Central memory CD8-positive, alpha-beta T cell (primary cell): ENCODE results near the gene COX7A2L.
"Not testable (repeated sequence)": the region's sequence is repeated elsewhere in the genome, so short reads cannot be mapped to it uniquely, and the experiment has no call there.

Experiments
- ATAC-seq: fragments of 150-1000 bp; cut with Tn5 transposase; replicated peaks from 2 replicates; pipeline ENCODE4 v1.10.0; 2022; ENCODE audit warnings: mild to moderate bottlenecking, moderate FRiP score, moderate number of reproducible peaks; ENCODE audit not compliant: poor library complexity, severe bottlenecking; ENCODE audit errors: extremely low read depth
- DNase-seq, 2 donors: peaks; one replicate each; pipeline ENCODE4 v3.0.0; 2021; ENCODE audit warnings: low spot score in 2 of 2
- H3K27ac Mint-ChIP-seq: one replicate; pipeline ENCODE4 v1.8.0; 2022; ENCODE audit warnings: low read depth, mild to moderate bottlenecking, moderate library complexity, mixed read lengths
- H3K27me3 Mint-ChIP-seq: one replicate; pipeline ENCODE4 v1.8.0; 2022; ENCODE audit warnings: mixed read lengths
- H3K36me3 Mint-ChIP-seq: one replicate; pipeline ENCODE4 v1.8.0; 2022; ENCODE audit warnings: mild to moderate bottlenecking, moderate library complexity, mixed read lengths; ENCODE audit not compliant: insufficient read depth
- H3K4me1 Mint-ChIP-seq: one replicate; pipeline ENCODE4 v1.8.0; 2022; ENCODE audit warnings: mixed read lengths
- H3K4me3 Mint-ChIP-seq: one replicate; pipeline ENCODE4 v1.8.0; 2022; ENCODE audit warnings: mild to moderate bottlenecking, moderate library complexity, mixed read lengths
- H3K9me3 Mint-ChIP-seq: one replicate; pipeline ENCODE4 v1.8.0; 2022; ENCODE audit warnings: mixed read lengths

COX7A2L gene

DNA sequence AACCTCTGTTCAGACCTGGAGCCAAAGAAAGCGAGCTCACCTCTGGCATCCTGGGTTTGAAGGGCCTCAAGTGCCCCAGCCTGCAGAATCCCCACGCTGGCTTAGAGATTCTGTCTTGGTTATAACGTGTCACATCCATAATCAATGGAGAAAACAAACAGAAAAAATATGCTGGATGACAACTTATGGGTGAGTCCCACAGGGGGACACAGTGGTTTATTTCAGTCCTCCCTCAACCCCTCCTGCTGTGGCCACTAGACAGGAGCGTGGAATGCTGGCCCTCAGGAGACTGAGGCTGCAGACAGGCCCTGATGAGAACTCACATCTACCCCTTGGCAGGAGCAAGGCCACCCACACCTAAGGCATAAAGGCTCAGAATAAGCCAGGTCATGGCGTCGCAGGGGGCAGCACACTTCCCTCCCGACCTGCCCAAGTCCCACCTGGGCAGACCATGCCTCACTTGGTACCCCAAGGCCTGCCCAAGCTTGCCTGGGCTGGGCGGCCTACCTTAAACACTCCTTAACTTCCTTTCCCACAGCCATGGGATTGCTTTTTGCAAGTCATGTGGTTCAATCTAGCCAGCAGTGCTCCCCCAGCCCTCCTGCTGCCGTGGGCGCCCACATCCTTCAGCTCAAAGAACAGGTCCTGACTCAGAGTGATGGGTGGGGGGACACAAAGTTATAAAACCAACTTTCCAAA, 19.9 kb downstream of the COX7A2L start:
- DNase-seq (no peak), ATAC-seq (no peak)
- Mint-ChIP-seq H3K36me3 (peaks cover 46% of the 10 kb centered on the region), H3K9me3 (no peaks in the 10 kb centered on the region), H3K4me3 (no peak overlapping the region), H3K27ac (peak overlapping the region; percentile 89), H3K4me1 (peaks cover 42% of the 10 kb centered on the region), H3K27me3 (no peaks in the 10 kb centered on the region)

DNA sequence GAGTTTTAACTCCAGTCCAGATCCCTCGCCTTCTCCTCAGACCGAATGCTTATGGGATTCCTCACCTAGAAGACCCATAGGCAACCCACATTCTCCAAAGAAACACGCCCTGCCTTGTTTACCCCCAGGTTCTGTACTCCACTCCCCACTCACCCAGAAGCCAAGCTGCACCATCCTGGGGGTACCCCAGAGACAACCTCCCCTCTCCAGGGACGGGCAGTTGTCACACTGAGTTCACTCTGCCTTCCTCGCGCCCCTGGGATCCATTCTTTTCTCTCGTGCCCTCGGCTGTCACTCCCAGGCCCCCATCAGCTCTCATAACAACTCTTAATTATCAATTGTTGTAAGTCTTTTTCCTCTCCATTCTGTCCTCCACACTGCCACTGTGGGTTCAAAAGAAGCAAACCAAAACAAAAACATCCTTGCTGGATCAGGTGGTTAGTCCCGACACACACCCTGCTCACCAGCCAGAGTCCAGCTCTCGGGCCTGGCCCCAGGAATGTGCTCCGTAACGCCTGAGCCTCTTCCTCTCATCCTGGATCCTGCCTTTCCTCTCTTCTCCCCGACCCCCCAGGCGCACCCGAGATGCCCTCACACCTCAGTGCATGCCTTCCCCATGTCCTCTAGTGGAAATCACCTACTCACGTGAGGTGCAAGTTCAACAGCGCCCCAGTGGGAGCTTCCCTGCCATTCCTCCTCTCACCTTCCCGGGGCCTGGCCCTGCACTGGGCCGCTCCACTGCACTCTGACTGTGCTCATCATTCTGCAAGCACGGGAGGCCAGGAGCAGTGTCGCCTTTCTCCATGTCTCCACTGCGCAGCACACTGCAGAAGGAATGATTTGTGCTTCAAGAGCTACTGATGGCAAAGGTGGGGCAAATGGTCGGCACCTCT, 20.7 kb downstream of the COX7A2L start:
- Mint-ChIP-seq H3K36me3 (peaks cover 41% of the 10 kb centered on the region), H3K27me3 (no peaks in the 10 kb centered on the region), H3K27ac (peak overlapping the region; percentile 89), H3K4me3 (no peak overlapping the region), H3K9me3 (no peaks in the 10 kb centered on the region), H3K4me1 (peaks cover 42% of the 10 kb centered on the region)
- ATAC-seq: no peak
- DNase-seq: no peak

DNA sequence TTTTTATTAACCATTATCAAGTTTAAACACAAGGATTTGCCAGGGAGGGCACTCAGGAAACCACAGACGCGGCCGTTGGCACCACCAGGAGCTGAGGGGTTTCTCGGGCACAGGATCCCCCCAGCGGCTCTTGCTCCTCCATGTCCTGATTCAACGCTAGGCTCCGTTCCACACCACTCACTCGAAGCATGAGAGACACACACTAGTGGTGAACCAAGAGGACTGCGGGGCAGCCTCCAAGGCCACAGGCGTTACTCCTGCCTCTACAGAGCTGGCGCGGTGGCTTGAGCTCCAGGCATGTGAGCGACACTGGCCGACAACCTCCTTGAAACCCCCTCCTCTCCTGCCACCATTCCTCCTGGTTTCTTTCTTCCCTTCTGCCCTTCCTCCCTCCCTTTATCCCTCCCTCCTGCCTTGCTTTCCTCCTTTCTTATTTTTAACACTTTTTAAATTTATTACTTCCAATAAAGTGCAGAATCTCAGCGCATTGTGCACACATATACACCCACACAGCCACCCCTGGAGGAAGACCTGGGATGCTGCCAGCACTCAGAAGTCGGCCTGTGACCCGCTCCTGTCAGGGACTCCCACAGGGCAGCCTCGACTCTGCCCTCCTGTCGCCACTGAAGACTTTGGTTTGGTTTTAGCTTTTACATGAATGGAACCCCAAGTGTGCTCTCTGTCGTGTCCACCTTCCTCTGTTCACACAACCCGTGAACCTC, 21.7 kb downstream of the COX7A2L start:
- Mint-ChIP-seq H3K9me3 (no peaks in the 10 kb centered on the region), H3K27ac (peak overlapping the region; percentile 89), H3K27me3 (no peaks in the 10 kb centered on the region), H3K4me3 (no peak overlapping the region), H3K36me3 (peaks cover 39% of the 10 kb centered on the region), H3K4me1 (peaks cover 42% of the 10 kb centered on the region)
- ATAC-seq (no peak), DNase-seq (no peak)

- peak overlapping the region; percentile 41 for H3K27ac Mint-ChIP-seq
Measured at GRCh38 chr2:42338567-42339190, 22.3 kb downstream of the COX7A2L start.

DNA sequence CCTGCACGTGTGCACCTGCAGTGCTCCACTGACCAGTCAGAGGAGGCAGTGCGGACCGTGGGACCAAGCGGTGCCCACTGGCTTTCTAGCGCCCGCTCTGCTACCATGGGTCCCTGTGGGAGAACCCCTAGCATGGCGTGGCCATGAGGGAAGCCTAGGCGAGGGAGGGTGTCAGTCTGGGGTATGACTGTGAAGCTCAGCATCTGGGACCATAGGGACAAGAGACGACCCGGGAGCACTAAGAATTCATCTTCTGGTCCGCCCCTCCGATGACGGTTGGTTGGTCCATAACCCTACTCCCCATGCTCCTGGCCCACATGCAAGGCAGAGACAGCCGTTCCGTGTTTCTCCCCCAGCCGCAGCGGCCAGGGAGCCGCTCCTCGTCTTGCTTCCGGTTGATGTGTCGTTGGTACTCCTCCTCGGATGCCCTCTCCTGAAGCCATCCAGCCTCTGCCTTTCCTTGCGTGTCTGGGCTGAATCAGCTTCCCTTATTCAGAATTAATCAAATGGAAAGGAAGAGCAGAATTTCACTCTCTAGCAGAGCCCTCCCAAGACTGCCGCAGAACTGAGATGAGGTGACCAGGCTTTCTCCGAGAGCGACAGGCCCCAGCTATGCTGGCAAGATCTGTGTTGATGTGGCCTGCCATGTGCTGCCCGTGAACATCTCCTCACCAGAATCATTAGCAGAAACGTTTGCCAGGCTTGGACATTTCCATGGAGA, 23.0 kb downstream of the COX7A2L start:
- H3K4me1 Mint-ChIP-seq: peaks cover 35% of the 10 kb centered on the region
- ATAC-seq (no peak), DNase-seq (no peak)
- H3K4me3 Mint-ChIP-seq: peak overlapping the region; percentile 41
- peak overlapping the region; percentile 41 for H3K27ac Mint-ChIP-seq
- no peaks in the 10 kb centered on the region for H3K27me3 Mint-ChIP-seq
- H3K36me3 Mint-ChIP-seq: peaks cover 39% of the 10 kb centered on the region
- no peaks in the 10 kb centered on the region for H3K9me3 Mint-ChIP-seq

More at GRCh38 chr2:42338567-42339190, 22.3 kb downstream of the COX7A2L start:
- ATAC-seq (no peak), DNase-seq (no peak)
- H3K27me3 Mint-ChIP-seq: no peaks in the 10 kb centered on the region
- H3K4me1 Mint-ChIP-seq: peaks cover 41% of the 10 kb centered on the region
- H3K9me3 Mint-ChIP-seq: no peaks in the 10 kb centered on the region
- H3K4me3 Mint-ChIP-seq: no peak overlapping the region
- H3K36me3 Mint-ChIP-seq: peaks cover 40% of the 10 kb centered on the region

DNA sequence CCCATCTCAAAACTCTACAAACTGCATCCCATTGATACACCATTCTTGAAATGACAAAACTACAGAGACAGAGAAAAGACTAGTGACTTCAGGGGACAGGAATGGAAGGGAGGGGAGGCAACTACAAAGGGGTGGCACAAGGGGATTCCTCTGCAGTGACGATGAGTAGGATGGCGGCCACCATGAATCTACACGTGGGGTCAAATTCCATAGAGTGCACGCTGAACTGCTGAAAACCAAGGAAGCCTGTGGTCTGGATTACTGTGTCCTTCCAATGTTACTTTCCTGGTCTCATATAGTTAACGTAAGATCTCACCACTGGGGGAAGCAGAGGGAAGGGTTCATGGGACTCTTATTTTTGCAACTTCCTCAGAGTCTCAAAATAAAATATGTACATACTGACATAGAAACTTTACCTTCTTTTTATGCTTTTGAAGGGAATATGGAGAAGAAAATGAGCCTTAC, 23.6 kb downstream of the COX7A2L start:
- Mint-ChIP-seq H3K4me3 (no peak overlapping the region), H3K36me3 (peaks cover 45% of the 10 kb centered on the region), H3K27me3 (no peaks in the 10 kb centered on the region), H3K27ac (no peak overlapping the region), H3K9me3 (no peaks in the 10 kb centered on the region), H3K4me1 (peaks cover 32% of the 10 kb centered on the region)
- ATAC-seq (no peak), DNase-seq (no peak)

GRCh38 chr2:42336361-42336965, 24.6 kb downstream of the COX7A2L start:
- H3K4me1 Mint-ChIP-seq: peaks cover 23% of the 10 kb centered on the region
- no peaks in the 10 kb centered on the region for H3K9me3 Mint-ChIP-seq
- H3K36me3 Mint-ChIP-seq: peaks cover 54% of the 10 kb centered on the region
- DNase-seq (no peak), ATAC-seq (no peak)
- no peak overlapping the region for H3K27ac Mint-ChIP-seq
- no peak overlapping the region for H3K4me3 Mint-ChIP-seq
- no peaks in the 10 kb centered on the region for H3K27me3 Mint-ChIP-seq

- no peak overlapping the region for H3K27ac Mint-ChIP-seq
- no peak overlapping the region for H3K4me3 Mint-ChIP-seq
- H3K27me3 Mint-ChIP-seq: no peaks in the 10 kb centered on the region
- peaks cover 52% of the 10 kb centered on the region for H3K36me3 Mint-ChIP-seq
- peaks cover 15% of the 10 kb centered on the region for H3K4me1 Mint-ChIP-seq
- DNase-seq (no peak), ATAC-seq (no peak)
- H3K9me3 Mint-ChIP-seq: no peaks in the 10 kb centered on the region
Measured at GRCh38 chr2:42335514-42336104, 25.4 kb downstream of the COX7A2L start.

- not testable (repeated sequence) for DNase-seq, H3K4me1 Mint-ChIP-seq, ATAC-seq, H3K27ac Mint-ChIP-seq, H3K27me3 Mint-ChIP-seq, H3K4me3 Mint-ChIP-seq, H3K9me3 Mint-ChIP-seq
- H3K36me3 Mint-ChIP-seq: peaks cover 58% of the 10 kb centered on the region
Measured at GRCh38 chr2:42334865-42335264, 26.2 kb downstream of the COX7A2L start.

- Mint-ChIP-seq H3K4me3 (no peak overlapping the region), H3K27me3 (no peaks in the 10 kb centered on the region), H3K9me3 (no peaks in the 10 kb centered on the region), H3K36me3 (peaks cover 60% of the 10 kb centered on the region), H3K4me1 (peaks cover 4% of the 10 kb centered on the region), H3K27ac (no peak overlapping the region)
- DNase-seq: no peak
- ATAC-seq: no peak
Measured at GRCh38 chr2:42334220-42334619, 26.8 kb downstream of the COX7A2L start.

GRCh38 chr2:42333579-42333978, 27.4 kb downstream of the COX7A2L start:
- H3K4me1 Mint-ChIP-seq: peaks cover 3% of the 10 kb centered on the region
- H3K27ac Mint-ChIP-seq: peak overlapping the region; percentile 45

More at GRCh38 chr2:42333579-42333978, 27.4 kb downstream of the COX7A2L start:
- H3K36me3 Mint-ChIP-seq: peaks cover 58% of the 10 kb centered on the region
- no peaks in the 10 kb centered on the region for H3K27me3 Mint-ChIP-seq
- ATAC-seq (no peak), DNase-seq (no peak)
- no peaks in the 10 kb centered on the region for H3K9me3 Mint-ChIP-seq
- H3K4me3 Mint-ChIP-seq: no peak overlapping the region
